Duodenal mucosa (tissue), 2 donors: ENCODE data around the gene F2RL2.
"Not testable (repeated sequence)": the region's sequence is repeated elsewhere in the genome, so short reads cannot be mapped to it uniquely, and the experiment has no call there.

Source experiments
- H3K27ac ChIP-seq: one replicate; pipeline ENCODE4 v1.7.0; 2013; ENCODE audit warnings: low read depth, low read length
- H3K27me3 ChIP-seq, 2 donors: one replicate each; pipeline ENCODE4 v1.7.0; 2013; ENCODE audit warnings: low read length in 2 of 2, control low read depth in 1 of 2; ENCODE audit not compliant: insufficient read depth in 2 of 2, control insufficient read depth in 1 of 2
- H3K36me3 ChIP-seq, 2 donors: one replicate each; pipeline ENCODE4 v1.7.0; 2013; ENCODE audit warnings: low read length in 2 of 2, control low read depth in 1 of 2; ENCODE audit not compliant: insufficient read depth in 2 of 2, control insufficient read depth in 1 of 2
- H3K4me1 ChIP-seq, 2 donors: one replicate each; pipeline ENCODE4 v1.7.0; 2013; ENCODE audit warnings: low read length in 2 of 2, control low read depth in 1 of 2; ENCODE audit not compliant: insufficient read depth in 2 of 2, control insufficient read depth in 1 of 2
- H3K4me3 ChIP-seq, 2 donors: one replicate each; pipeline ENCODE4 v1.7.0; 2013; ENCODE audit warnings: low read length in 2 of 2, low read depth in 1 of 2
- H3K9ac ChIP-seq, 2 donors: one replicate each; pipeline ENCODE4 v1.7.0; 2013; ENCODE audit warnings: low read length in 2 of 2, low read depth in 1 of 2
- H3K9me3 ChIP-seq, 2 donors: one replicate each; pipeline ENCODE4 v1.7.0; 2013; ENCODE audit warnings: low read length in 2 of 2, control low read depth in 1 of 2; ENCODE audit not compliant: control insufficient read depth in 1 of 2

F2RL2 gene

GRCh38 chr5:76607353-76607871, 15.8 kb downstream of the F2RL2 start:
- Histone ChIP-seq H3K9me3 (no peaks in the 10 kb centered on the region), H3K27me3 (no peaks in the 10 kb centered on the region), H3K4me1 (no peaks in the 10 kb centered on the region), H3K4me3 (no peak overlapping the region), H3K27ac (no peak overlapping the region), H3K36me3 (peaks cover 32 to 38% of the 10 kb centered on the region in 2 donors), H3K9ac (no peak overlapping the region)

- H3K27ac ChIP-seq, result no peak overlapping the region
- H3K36me3 ChIP-seq, result peaks cover 33 to 36% of the 10 kb centered on the region in 2 donors
- no peaks in the 10 kb centered on the region for H3K4me1 ChIP-seq
- H3K4me3 ChIP-seq, result no peak overlapping the region
- no peaks in the 10 kb centered on the region for H3K27me3 ChIP-seq
- H3K9ac ChIP-seq, result no peak overlapping the region
- no peaks in the 10 kb centered on the region for H3K9me3 ChIP-seq
Observed at GRCh38 chr5:76606701-76607100, 16.5 kb downstream of the F2RL2 start.

- H3K27ac ChIP-seq, result no peak overlapping the region
- H3K9me3 ChIP-seq, result no peaks in the 10 kb centered on the region
- H3K36me3 ChIP-seq, result peaks cover 26 to 36% of the 10 kb centered on the region in 2 donors
- H3K27me3 ChIP-seq, result no peaks in the 10 kb centered on the region
- H3K4me1 ChIP-seq, result no peaks in the 10 kb centered on the region
- H3K4me3 ChIP-seq, result no peak overlapping the region
- H3K9ac ChIP-seq, result no peak overlapping the region
Observed at GRCh38 chr5:76604838-76605237, 18.4 kb downstream of the F2RL2 start.

GRCh38 chr5:76603991-76604390, 19.2 kb downstream of the F2RL2 start:
- not testable (repeated sequence) for H3K27ac ChIP-seq, H3K9ac ChIP-seq, H3K4me3 ChIP-seq, H3K4me1 ChIP-seq, H3K9me3 ChIP-seq, H3K27me3 ChIP-seq
- H3K36me3 ChIP-seq, result peaks cover 26 to 36% of the 10 kb centered on the region in 2 donors

GRCh38 chr5:76602094-76602726, 21.0 kb downstream of the F2RL2 start:
- H3K36me3 ChIP-seq, result peaks cover 25 to 35% of the 10 kb centered on the region in 2 donors
- H3K27ac ChIP-seq, result no peak overlapping the region
- H3K4me3 ChIP-seq, result no peak overlapping the region

GRCh38 chr5:76601470-76601869, 21.7 kb downstream of the F2RL2 start:
- Histone ChIP-seq H3K27ac (no peak overlapping the region), H3K9me3 (no peaks in the 10 kb centered on the region), H3K4me1 (no peaks in the 10 kb centered on the region), H3K9ac (no peak overlapping the region), H3K4me3 (no peak overlapping the region), H3K36me3 (peaks cover 20 to 33% of the 10 kb centered on the region in 2 donors), H3K27me3 (no peaks in the 10 kb centered on the region)

More at GRCh38 chr5:76602094-76602726, 21.0 kb downstream of the F2RL2 start:
- Histone ChIP-seq H3K9me3 (no peaks in the 10 kb centered on the region), H3K4me1 (no peaks in the 10 kb centered on the region), H3K9ac (no peak overlapping the region), H3K27me3 (no peaks in the 10 kb centered on the region)

- Histone ChIP-seq H3K4me3 (no peak overlapping the region), H3K9me3 (no peaks in the 10 kb centered on the region), H3K9ac (no peak overlapping the region), H3K36me3 (peaks cover 20 to 33% of the 10 kb centered on the region in 2 donors), H3K27me3 (no peaks in the 10 kb centered on the region), H3K4me1 (no peaks in the 10 kb centered on the region), H3K27ac (no peak overlapping the region)
Observed at GRCh38 chr5:76600716-76601115, 22.5 kb downstream of the F2RL2 start.

GRCh38 chr5:76598531-76598930, 24.7 kb downstream of the F2RL2 start:
- peaks cover 18 to 34% of the 10 kb centered on the region in 2 donors for H3K36me3 ChIP-seq

GRCh38 chr5:76595755-76596481, 27.3 kb downstream of the F2RL2 start:
- Histone ChIP-seq H3K9me3 (no peaks in the 10 kb centered on the region), H3K4me1 (no peaks in the 10 kb centered on the region), H3K27me3 (no peaks in the 10 kb centered on the region), H3K4me3 (no peak overlapping the region), H3K36me3 (peaks cover 18 to 31% of the 10 kb centered on the region in 2 donors), H3K9ac (no peak overlapping the region), H3K27ac (no peak overlapping the region)

More at GRCh38 chr5:76598531-76598930, 24.7 kb downstream of the F2RL2 start:
- H3K27ac ChIP-seq, result no peak overlapping the region
- no peaks in the 10 kb centered on the region for H3K27me3 ChIP-seq
- no peak overlapping the region for H3K9ac ChIP-seq
- no peaks in the 10 kb centered on the region for H3K9me3 ChIP-seq
- no peak overlapping the region for H3K4me3 ChIP-seq
- no peaks in the 10 kb centered on the region for H3K4me1 ChIP-seq

GRCh38 chr5:76594107-76594506, 29.1 kb downstream of the F2RL2 start:
- Histone ChIP-seq H3K27ac (no peak overlapping the region), H3K9me3 (no peaks in the 10 kb centered on the region), H3K9ac (no peak overlapping the region), H3K4me1 (no peaks in the 10 kb centered on the region), H3K36me3 (peaks cover 25% of the 10 kb centered on the region in 2 donors), H3K27me3 (no peaks in the 10 kb centered on the region), H3K4me3 (no peak overlapping the region)
